Left colon (tissue), 2 donors: ENCODE data around the gene TSC2. TPM values are rescaled to one million over a fixed set of nuclear protein-coding genes. Genes with fewer than 3 reads are reported as not detected.

Experiments
- microRNA-seq, 2 donors: library from miRNA; unstranded; fragments of <30 nt; microRNA quantifications; one replicate each; pipeline versions ENCODE4 v1.1.0 to v1.2.0, GENCODE V29; 2020
- total RNA-seq, 2 donors: library from RNA; stranded (reverse); fragmentation: NEBNext Ultra II Directional; extraction: Animal tissue kit (Norgen Biotek cat#: 25700); gene quantifications; one replicate each; pipeline ENCODE4 v1.2.1, GENCODE V29; 2021
- donor health status: DM: no; HTN: no; CAD: no.
- donor health status: DM: yes; HTN: yes; CAD: no.

Gene TSC2
- total RNA-seq, 2 donors from 2014 or later: 115 to 118 TPM

Small RNA genes lying within 50 kb of the gene (microRNA-seq; reads per million reads assigned to microRNA genes)
- gene MIR1225: 0 to 5.4 reads per million in 2 donors
- gene MIR3180-5: 0 reads per million in 2 donors
- 0 reads per million in 2 donors for gene MIR4516
- gene MIR6511B1: 0 reads per million in 2 donors

Other genes starting within 250 kb of the TSC2 start
- gene HAGH, start 221.2 kb upstream of the TSC2 start, total RNA-seq: 10 to 100 TPM; 64.5 to 85.0 TPM
- 10 to 100 TPM; 60.0 to 66.9 TPM for gene FAHD1, start 220.8 kb upstream of the TSC2 start, total RNA-seq
- gene MEIOB, start 175.8 kb upstream of the TSC2 start, total RNA-seq: not detected
- gene HS3ST6, start 129.6 kb upstream of the TSC2 start, total RNA-seq: 10 to 100 TPM in 1 of 2 donors, under 1 TPM in 1; 0.31 to 11.8 TPM
- gene MSRB1, start 104.8 kb upstream of the TSC2 start, total RNA-seq: 10 to 100 TPM; 46.0 to 46.6 TPM
- gene RPL3L, start 93.3 kb upstream of the TSC2 start, total RNA-seq: not detected
- 100 to 1,000 TPM; 224 to 273 TPM for gene NDUFB10, start 88.4 kb upstream of the TSC2 start, total RNA-seq
- 1,000 to 10,000 TPM; 1,705 to 1,742 TPM for gene RPS2, start 83.2 kb upstream of the TSC2 start, total RNA-seq
- not detected for gene RNF151, start 81.1 kb upstream of the TSC2 start, total RNA-seq
- gene TBL3, start 75.9 kb upstream of the TSC2 start, total RNA-seq: 10 to 100 TPM; 22.0 to 23.6 TPM
- gene NOXO1, start 66.5 kb upstream of the TSC2 start, total RNA-seq: 10 to 100 TPM; 34.6 to 49.0 TPM
- 10 to 100 TPM; 73.7 to 82.3 TPM for gene GFER, start 63.8 kb upstream of the TSC2 start, total RNA-seq
- 1 to 10 TPM; 1.6 to 3.0 TPM for gene SYNGR3, start 58.0 kb upstream of the TSC2 start, total RNA-seq
- gene ZNF598, start 38.2 kb upstream of the TSC2 start, total RNA-seq: 10 to 100 TPM; 45.8 to 52.8 TPM
- 1 to 10 TPM; 1.9 to 2.5 TPM for gene NPW, start 28.2 kb upstream of the TSC2 start, total RNA-seq
- gene NHERF2, start 21.1 kb upstream of the TSC2 start, total RNA-seq: 10 to 100 TPM; 69.3 to 73.7 TPM
- gene NTHL1, start 151 bp upstream of the TSC2 start, total RNA-seq: 10 to 100 TPM; 27.3 to 29.5 TPM
- gene PKD1, start 87.9 kb downstream of the TSC2 start, total RNA-seq: 10 to 100 TPM; 75.1 to 76.7 TPM
- gene RAB26, start 100.6 kb downstream of the TSC2 start, total RNA-seq: 10 to 100 TPM; 24.9 to 27.2 TPM
- 10 to 100 TPM; 94.5 to 99.8 TPM for gene TRAF7, start 107.8 kb downstream of the TSC2 start, total RNA-seq
- gene CASKIN1, start 148.6 kb downstream of the TSC2 start, total RNA-seq: under 1 TPM; 0.11 to 0.15 TPM
- 10 to 100 TPM; 26.7 to 31.4 TPM for gene MLST8, start 157.5 kb downstream of the TSC2 start, total RNA-seq
- gene BRICD5, start 162.9 kb downstream of the TSC2 start, total RNA-seq: 10 to 100 TPM in 1 of 2 donors, 1 to 10 TPM in 1; 6.1 to 14.4 TPM
- 10 to 100 TPM; 16.3 to 24.3 TPM for gene PGP, start 166.9 kb downstream of the TSC2 start, total RNA-seq
- 10 to 100 TPM; 23.6 to 25.1 TPM for gene E4F1, start 175.6 kb downstream of the TSC2 start, total RNA-seq
- under 1 TPM; 0.75 to 0.82 TPM for gene DNASE1L2, start 188.5 kb downstream of the TSC2 start, total RNA-seq
- 100 to 1,000 TPM; 113 to 132 TPM for gene ECI1, start 203.6 kb downstream of the TSC2 start, total RNA-seq
- 100 to 1,000 TPM in 1 of 2 donors, 10 to 100 TPM in 1; 99.3 to 127 TPM for gene RNPS1, start 220.1 kb downstream of the TSC2 start, total RNA-seq